Astrocyte (in vitro differentiated cells and primary cell): Measurements from ENCODE around the gene NEURL4.

Experiments
- CTCF ChIP-seq: IDR thresholded peaks from 2 replicates; pipeline ENCODE4 v1.5.1; 2011; ENCODE audit warnings: low read depth, mild to moderate bottlenecking, inconsistent platforms, low read length, moderate library complexity; ENCODE audit not compliant: insufficient read depth
- EZH2 ChIP-seq: IDR thresholded peaks from 2 replicates; pipeline ENCODE4 v1.6.1; 2012; ENCODE audit warnings: mild to moderate bottlenecking, low read length, inconsistent platforms; ENCODE audit not compliant: insufficient read depth

GRCh38 chr17:7370853-7371252 lies 41.7 kb upstream of the NEURL4 start:
- TF ChIP-seq CTCF (no peak), EZH2 (no peak)
